K562 (cell line): ENCODE measurements around the gene RBMX2. TPM values are rescaled to one million over a fixed set of nuclear protein-coding genes. Genes with fewer than 3 reads are reported as not detected.
A peak's percentile ranks its signal among the peaks of the same experiment; 100 is the strongest.

Experiments used
- CEBPB ChIP-seq: fragments of 450-650 bp; IDR thresholded peaks from 2 replicates; pipeline ENCODE4 v1.6.1; 2016; ENCODE audit warnings: missing genetic modification characterization, missing compliant biosample characterization
- GABPA ChIP-seq: fragments of 200-800 bp; sonication (Bioruptor generic); conservative IDR thresholded peaks from 2 replicates; pipeline ENCODE4 v1.6.1; 2016; ENCODE audit warnings: low read depth, missing genetic modification characterization, missing compliant biosample characterization
- KAT2B ChIP-seq: IDR thresholded peaks from one replicate; pipeline ENCODE4 v1.6.1; 2012; ENCODE audit warnings: low read depth, mild to moderate bottlenecking, control low read depth, inconsistent platforms, low read length, moderate library complexity
- MYNN ChIP-seq, 2 experiments: sonication (generic); formaldehyde crosslinking in 1 of 2; IDR thresholded peaks; 2 replicates each; pipeline versions ENCODE4 v1.5.0 to v1.6.1; 2016 to 2020; ENCODE audit warnings: antibody characterized with exemption in 1 of 2, missing genetic modification reagents in 1 of 2
- NR3C1 ChIP-seq: sonication (generic); formaldehyde crosslinking; IDR thresholded peaks from 2 replicates; pipeline ENCODE4 v1.8.1; 2022; ENCODE audit warnings: missing genetic modification reagents
- TAF1 ChIP-seq: IDR thresholded peaks from 2 replicates; pipeline ENCODE4 v1.6.1; 2011; ENCODE audit warnings: mild to moderate bottlenecking, low read length, moderate library complexity; ENCODE audit not compliant: insufficient read depth, control insufficient read depth, severe bottlenecking; ENCODE audit errors: extremely low read depth
- ZBTB49 ChIP-seq: sonication (generic); formaldehyde crosslinking; IDR thresholded peaks from 2 replicates; pipeline ENCODE4 v1.8.0; 2022; ENCODE audit warnings: missing genetic modification reagents, mild to moderate bottlenecking, borderline replicate concordance
- ZBTB5 ChIP-seq: fragments of 450-650 bp; IDR thresholded peaks from 2 replicates; pipeline ENCODE4 v1.6.1; 2017; ENCODE audit warnings: antibody characterized with exemption
- ZNF282 ChIP-seq: sonication (generic); formaldehyde crosslinking; IDR thresholded peaks from 2 replicates; pipeline ENCODE4 v1.8.1; 2023; ENCODE audit warnings: missing genetic modification reagents
- ZNF347 ChIP-seq: fragments of 450-650 bp; formaldehyde crosslinking; IDR thresholded peaks from 2 replicates; pipeline ENCODE4 v1.4.0; 2020; ENCODE audit warnings: low read depth, mild to moderate bottlenecking, moderate library complexity
- ZNF77 ChIP-seq: fragments of 250-450 bp; sonication (Bioruptor Pico); IDR thresholded peaks from 2 replicates; pipeline ENCODE4 v1.5.0; 2020
- ZNF785 ChIP-seq: fragments of 250-450 bp; sonication (Bioruptor Pico); IDR thresholded peaks from 2 replicates; pipeline ENCODE4 v1.4.0; 2020; ENCODE audit warnings: mild to moderate bottlenecking
- polyA plus RNA-seq, 8 experiments: library from polyadenylated mRNA; depleted of rRNA in 4 of 8; stranded (reverse) in 5 of 8; unstranded in 3 of 8; fragments of >200 nt; fragmentation: Nextera tagmentation in 2 of 8; fragmentation: Illumina TruSeq in 1 of 8; extraction: Ambion mirVana in 2 of 8; extraction: Trizol in 1 of 8; gene quantifications; 2 replicates each; pipeline versions ENCODE4 v1.2.1 to v1.2.3, GENCODE V29; 2011 to 2014; ENCODE audit warnings: inconsistent platforms in 1 of 8, missing spikeins in 1 of 8
- total RNA-seq, 7 experiments: library from RNA; depleted of rRNA in 6 of 7; stranded (reverse); fragments of >200 nt in 6 of 7; fragmentation: Illumina TruSeq in 2 of 7; extraction: Trizol in 2 of 7; gene quantifications; 2 replicates each; pipeline versions ENCODE4 v1.2.1 to v1.2.3, GENCODE V29; 2011 to 2021; ENCODE audit warnings: low replicate concordance in 1 of 7
- TF ChIP-seq, protein P1 (sequence below): sonication (generic); formaldehyde crosslinking; IDR thresholded peaks from 2 replicates; pipeline ENCODE4 v1.8.0; 2022; ENCODE audit warnings: missing genetic modification reagents, mild to moderate bottlenecking, borderline replicate concordance
- TF ChIP-seq, protein P2 (sequence below): fragments of 450-650 bp; IDR thresholded peaks from 2 replicates; pipeline ENCODE4 v1.6.1; 2016; ENCODE audit warnings: antibody characterized with exemption
- TF ChIP-seq, protein P3 (sequence below): fragments of 250-450 bp; sonication (Bioruptor Pico); IDR thresholded peaks from 2 replicates; pipeline ENCODE4 v1.8.0; 2021; ENCODE audit warnings: moderate library complexity, mild to moderate bottlenecking, inconsistent platforms

Gene RBMX2
- total and polyA plus RNA-seq, 9 of the 15 experiments (the other 6 are each of a cell fraction or from before 2014, with no cell fraction given): 27.2 to 62.5 (median 54.1) TPM

DNA sequence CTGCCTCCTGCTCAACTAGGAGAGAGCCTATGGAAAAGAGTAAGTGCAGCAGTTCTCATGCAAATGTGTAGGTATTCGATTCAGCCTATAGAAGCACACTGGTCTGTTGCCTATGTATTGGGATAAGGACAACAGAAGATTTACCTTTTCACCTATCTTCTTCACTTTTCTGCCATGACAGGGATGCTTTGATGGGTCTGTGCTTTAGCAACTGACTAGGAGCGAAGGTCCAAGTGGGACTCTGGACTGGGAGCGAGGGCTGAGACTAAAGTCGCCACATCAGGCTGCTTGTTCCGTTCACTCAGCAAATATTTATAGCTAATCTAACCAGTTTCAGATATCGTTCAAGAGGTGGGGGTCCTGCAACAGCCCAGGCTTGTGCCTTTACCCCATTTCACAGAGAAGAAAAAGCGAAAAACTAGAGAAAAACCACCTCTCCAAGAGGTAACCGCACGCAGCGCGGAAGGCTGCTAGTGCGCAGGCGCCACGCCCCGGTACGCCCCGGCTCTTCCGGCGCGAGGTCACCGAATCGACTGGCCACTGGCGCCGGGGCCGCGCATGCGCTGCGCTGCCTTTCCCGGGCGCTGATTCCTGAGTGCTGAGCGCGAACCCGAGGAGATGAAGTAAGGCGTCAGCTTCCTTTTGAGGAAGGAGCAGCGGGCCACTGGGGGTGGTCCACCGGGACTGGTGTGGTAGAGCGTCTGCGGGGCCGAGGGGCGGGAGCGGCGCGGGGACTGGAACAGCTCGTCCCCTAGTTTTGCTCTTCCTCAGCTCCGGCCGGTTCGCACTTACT is at the start of gene RBMX2 (continued):
- TF ChIP-seq GABPA (tag) (peak; percentile 79), ZNF77 (CRISPR knock-in tag) (no peak), ZNF282 (CRISPR knock-in tag) (no peak), ZBTB5 (no peak), ZNF785 (CRISPR knock-in tag) (no peak), CEBPB (tag) (no peak), KAT2B (no peak), MYNN (IDR thresholded peaks at IDR 0.05) (no peak), MYNN (CRISPR knock-in tag; IDR thresholded peaks at IDR 0.05) (no peak), ZBTB49 (CRISPR knock-in tag) (no peak), NR3C1 (CRISPR knock-in tag) (no peak), ZNF347 (CRISPR knock-in tag) (no peak), TAF1 (peak; percentile 76)
- TF ChIP-seq, protein P1, sequence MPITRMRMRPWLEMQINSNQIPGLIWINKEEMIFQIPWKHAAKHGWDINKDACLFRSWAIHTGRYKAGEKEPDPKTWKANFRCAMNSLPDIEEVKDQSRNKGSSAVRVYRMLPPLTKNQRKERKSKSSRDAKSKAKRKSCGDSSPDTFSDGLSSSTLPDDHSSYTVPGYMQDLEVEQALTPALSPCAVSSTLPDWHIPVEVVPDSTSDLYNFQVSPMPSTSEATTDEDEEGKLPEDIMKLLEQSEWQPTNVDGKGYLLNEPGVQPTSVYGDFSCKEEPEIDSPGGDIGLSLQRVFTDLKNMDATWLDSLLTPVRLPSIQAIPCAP (CRISPR knock-in tag): no peak
- TF ChIP-seq, protein P2, sequence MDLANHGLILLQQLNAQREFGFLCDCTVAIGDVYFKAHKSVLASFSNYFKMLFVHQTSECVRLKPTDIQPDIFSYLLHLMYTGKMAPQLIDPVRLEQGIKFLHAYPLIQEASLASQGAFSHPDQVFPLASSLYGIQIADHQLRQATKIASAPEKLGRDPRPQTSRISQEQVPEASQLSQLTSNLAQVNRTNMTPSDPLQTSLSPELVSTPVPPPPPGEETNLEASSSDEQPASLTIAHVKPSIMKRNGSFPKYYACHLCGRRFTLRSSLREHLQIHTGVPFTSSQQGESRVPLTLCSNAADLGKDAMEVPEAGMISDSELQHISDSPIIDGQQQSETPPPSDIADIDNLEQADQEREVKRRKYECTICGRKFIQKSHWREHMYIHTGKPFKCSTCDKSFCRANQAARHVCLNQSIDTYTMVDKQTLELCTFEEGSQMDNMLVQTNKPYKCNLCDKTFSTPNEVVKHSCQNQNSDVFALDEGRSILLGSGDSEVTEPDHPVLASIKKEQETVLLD: peak; percentile 94
- TF ChIP-seq, protein P3, sequence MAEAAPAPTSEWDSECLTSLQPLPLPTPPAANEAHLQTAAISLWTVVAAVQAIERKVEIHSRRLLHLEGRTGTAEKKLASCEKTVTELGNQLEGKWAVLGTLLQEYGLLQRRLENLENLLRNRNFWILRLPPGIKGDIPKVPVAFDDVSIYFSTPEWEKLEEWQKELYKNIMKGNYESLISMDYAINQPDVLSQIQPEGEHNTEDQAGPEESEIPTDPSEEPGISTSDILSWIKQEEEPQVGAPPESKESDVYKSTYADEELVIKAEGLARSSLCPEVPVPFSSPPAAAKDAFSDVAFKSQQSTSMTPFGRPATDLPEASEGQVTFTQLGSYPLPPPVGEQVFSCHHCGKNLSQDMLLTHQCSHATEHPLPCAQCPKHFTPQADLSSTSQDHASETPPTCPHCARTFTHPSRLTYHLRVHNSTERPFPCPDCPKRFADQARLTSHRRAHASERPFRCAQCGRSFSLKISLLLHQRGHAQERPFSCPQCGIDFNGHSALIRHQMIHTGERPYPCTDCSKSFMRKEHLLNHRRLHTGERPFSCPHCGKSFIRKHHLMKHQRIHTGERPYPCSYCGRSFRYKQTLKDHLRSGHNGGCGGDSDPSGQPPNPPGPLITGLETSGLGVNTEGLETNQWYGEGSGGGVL: no peak
